GM12874 (cell line): Measurements from ENCODE around the gene PRKN.

Source experiments
- TF ChIP-seq, protein P1 (sequence below): IDR thresholded peaks from 2 replicates; pipeline ENCODE4 v1.5.1; 2011; ENCODE audit warnings: low read depth, mild to moderate bottlenecking, control low read depth, low read length, moderate library complexity; ENCODE audit not compliant: insufficient read depth

The PRKN gene

DNA sequence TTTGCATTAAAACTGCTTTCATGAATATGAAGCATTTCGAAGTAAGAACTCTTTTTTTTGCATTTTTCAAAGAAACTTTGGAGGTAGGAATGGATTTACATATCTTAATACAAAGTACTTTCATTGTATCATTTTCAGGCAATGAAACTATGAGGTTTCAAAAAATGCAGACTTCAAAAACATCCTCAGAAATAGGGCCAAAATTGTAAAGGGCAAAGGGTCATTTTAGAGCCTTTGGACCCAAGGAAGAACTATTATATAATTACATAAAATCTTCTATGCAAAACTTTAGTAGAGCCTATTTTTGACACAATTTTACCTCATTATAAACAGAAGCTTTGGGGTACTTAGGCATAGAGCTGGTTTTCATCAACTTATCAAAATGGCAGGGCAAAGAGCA, 4.9 kb downstream of the PRKN start:
- TF ChIP-seq, protein P1, sequence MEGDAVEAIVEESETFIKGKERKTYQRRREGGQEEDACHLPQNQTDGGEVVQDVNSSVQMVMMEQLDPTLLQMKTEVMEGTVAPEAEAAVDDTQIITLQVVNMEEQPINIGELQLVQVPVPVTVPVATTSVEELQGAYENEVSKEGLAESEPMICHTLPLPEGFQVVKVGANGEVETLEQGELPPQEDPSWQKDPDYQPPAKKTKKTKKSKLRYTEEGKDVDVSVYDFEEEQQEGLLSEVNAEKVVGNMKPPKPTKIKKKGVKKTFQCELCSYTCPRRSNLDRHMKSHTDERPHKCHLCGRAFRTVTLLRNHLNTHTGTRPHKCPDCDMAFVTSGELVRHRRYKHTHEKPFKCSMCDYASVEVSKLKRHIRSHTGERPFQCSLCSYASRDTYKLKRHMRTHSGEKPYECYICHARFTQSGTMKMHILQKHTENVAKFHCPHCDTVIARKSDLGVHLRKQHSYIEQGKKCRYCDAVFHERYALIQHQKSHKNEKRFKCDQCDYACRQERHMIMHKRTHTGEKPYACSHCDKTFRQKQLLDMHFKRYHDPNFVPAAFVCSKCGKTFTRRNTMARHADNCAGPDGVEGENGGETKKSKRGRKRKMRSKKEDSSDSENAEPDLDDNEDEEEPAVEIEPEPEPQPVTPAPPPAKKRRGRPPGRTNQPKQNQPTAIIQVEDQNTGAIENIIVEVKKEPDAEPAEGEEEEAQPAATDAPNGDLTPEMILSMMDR, result no peak

DNA sequence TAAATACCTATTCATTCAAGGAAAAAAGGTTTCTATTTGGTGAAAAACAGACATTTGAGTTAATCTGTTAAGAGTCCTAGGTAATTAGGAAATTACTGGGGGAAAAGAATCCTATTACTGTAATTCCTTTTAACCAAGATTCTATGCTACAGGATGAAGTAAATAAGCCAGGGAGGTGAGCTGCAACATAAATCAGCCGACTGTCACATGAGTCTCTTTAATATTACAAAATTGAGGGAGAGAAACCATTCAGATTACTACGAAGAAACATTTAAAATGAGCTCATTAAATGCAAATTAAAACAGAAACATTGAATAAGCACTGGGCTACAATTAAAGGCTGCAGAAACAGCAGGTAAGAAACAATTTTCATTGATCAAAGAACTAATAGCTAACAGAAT, 5.3 kb downstream of the PRKN start:
- TF ChIP-seq, protein P1, result no peak

DNA sequence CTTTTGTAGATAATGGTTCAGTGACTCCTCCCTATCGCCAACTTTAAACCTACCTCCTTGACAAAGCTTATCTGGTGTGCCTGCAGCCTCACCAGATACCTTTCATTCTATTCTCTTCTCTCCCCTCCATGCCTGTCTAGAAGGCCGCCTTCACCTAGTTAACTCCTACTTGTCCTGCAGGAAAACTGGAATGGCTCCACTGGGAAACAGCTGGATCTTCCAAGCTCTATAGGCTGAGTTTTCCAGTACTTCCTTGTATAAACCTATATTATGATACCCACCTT, 6.2 kb downstream of the PRKN start:
- TF ChIP-seq, protein P1, result no peak

DNA sequence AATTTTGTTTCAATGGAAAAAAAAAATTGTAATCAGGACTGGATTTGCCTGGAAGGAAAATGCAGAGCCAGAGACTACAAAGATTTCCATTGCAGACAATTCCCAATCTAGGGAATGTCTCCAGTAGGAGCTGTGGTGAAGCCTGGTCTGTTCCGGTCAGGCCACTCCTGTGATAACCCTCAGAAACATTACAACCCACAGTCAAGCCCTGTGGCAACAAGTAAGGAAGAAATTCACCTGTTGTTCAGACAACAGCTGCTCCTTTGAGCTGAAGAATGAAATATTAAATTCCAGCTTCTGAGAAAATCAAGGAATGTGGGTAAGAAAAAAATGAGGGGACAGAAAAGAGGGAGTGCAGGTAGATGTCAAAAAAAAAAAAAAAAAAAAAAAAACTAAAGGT, 8.0 kb downstream of the PRKN start:
- TF ChIP-seq, protein P1, result no peak

DNA sequence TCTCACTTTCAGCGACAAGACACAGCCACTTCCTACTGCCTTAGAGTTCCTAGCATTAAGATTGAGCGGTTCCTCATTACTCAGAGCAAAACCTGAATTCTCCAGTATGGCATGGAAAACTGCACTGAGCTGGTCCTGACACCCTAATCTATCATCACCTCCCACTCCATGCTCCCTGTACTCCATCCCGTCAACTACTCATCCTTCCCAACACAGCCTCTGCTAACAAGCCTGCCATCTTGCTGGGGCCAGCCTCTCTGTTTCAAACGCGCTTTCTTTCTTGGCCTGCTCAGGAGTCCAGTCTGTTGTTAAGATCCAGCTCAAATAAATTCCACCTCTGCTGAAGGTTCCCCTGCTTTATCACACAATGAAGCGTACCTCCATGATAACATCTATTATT, 12.0 kb downstream of the PRKN start:
- TF ChIP-seq, protein P1, result no peak

DNA sequence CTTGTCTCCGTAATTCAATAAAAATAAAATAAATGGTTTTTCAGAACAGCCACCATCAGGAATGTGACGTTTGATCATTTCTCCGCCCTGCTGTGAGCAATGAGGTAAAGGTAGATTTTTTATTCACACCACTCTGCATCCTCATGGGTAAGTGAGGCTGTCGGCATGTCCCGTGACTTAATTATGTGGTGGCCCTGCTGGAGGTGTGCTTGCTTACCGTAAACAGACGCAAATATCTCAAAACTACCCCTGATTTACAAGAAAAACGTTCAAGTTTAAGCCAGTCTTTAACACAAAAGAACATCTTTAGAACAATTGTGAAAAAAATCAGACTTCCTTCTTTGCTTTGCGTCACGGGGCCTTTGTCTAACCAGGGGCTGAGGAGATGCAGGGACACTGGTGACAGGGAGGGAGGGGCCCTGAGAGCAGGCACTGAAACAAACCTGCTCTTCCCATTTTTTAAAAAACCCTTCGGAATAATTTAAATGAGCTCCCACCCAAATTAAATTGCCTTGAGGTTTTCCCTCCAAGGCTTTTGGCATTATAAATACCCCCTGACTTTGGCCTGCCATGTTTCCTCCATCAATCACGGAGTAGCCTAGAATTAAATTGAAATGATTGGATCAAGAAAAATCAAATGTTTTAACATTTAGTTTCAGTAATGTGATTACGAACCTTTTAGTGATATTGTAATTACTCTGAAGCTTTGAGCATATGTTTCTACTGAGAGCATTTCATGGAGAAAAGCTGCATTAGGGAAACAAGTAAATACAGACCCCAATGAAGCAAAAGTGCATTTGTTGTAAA, 13.4 kb downstream of the PRKN start:
- TF ChIP-seq, protein P1, result no peak

DNA sequence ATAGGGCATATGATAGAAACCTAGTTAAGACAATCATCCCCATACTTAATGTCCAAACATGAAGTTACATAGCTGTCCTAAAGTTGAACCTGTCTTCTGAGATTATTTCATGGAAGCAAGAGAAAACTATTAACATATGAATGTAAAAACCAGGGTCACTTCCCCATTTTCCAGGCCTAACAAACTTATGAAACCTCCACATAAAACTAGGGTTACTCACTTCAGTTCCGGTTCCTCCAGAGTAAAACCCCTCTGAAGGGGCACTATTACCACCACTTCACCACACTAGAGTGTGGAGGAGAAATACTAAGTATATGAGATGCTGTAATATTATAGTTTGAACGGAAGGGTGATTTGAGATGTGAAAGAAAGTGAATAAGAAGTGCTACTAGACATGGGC, 14.9 kb downstream of the PRKN start:
- TF ChIP-seq, protein P1, result no peak

DNA sequence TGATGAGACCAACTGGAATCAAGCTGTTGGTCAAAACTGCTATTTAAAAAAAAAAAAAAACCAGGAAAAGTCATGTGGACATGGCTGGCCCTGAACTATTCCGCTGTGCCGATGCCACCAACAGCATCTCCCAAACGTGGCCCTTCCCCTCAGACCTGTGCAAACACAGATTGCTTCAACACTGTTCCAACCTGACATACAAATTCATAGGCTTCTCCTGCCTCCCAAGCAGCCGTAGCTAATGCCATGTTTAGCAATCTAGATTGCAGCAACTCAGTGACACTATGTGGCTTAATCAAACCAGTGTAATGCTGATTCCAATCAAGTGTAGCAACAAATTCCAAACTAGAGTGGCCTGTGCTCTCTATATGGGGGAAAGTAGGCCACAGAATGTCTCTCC, 16.2 kb downstream of the PRKN start:
- TF ChIP-seq, protein P1, result no peak
